Peyer's patch (tissue), 4 donors: ENCODE measurements around the gene POLA1. TPM values are rescaled to one million over a fixed set of nuclear protein-coding genes. Genes with fewer than 3 reads are reported as not detected.

Experiments
- DNase-seq, 3 donors: peaks; one replicate each; pipeline ENCODE4 v3.0.0-alpha.2; 2017 to 2019
- H3K27ac ChIP-seq, 4 donors: fragments of 200-600 bp; sonication (generic); one replicate each; pipeline ENCODE4 v1.5.1; 2016 to 2019
- H3K27me3 ChIP-seq, 2 donors: fragments of 200-600 bp; sonication (generic); one replicate each; pipeline ENCODE4 v1.5.1; 2019
- H3K36me3 ChIP-seq, 3 donors: fragments of 200-600 bp; sonication (generic); one replicate each; pipeline ENCODE4 v1.5.1; 2016 to 2019
- H3K4me1 ChIP-seq, 4 donors: fragments of 200-600 bp; sonication (generic); one replicate each; pipeline ENCODE4 v1.5.1; 2016 to 2019
- H3K4me3 ChIP-seq, 4 donors: fragments of 200-600 bp; sonication (generic); 1 replicate in 3 of 4; 2 replicates in 1 of 4; pipeline ENCODE4 v1.5.1; 2016 to 2019; ENCODE audit warnings: mild to moderate bottlenecking in 1 of 4
- H3K9me3 ChIP-seq, 4 donors: fragments of 200-600 bp; sonication (generic); one replicate each; pipeline ENCODE4 v1.5.1; 2016 to 2019; ENCODE audit warnings: mild to moderate bottlenecking in 1 of 4
- CTCF ChIP-seq, 6 experiments: fragments of 450-650 bp in 4 of 6; fragments of 200-600 bp in 2 of 6; sonication (generic) in 1 of 6; IDR thresholded peaks; one replicate each; pipeline ENCODE4 v1.5.1; 2017 to 2019; ENCODE audit warnings: antibody characterized with exemption in 6 of 6, mild to moderate bottlenecking in 3 of 6, moderate library complexity in 1 of 6
- POLR2A ChIP-seq, 2 donors: fragments of 450-650 bp; IDR thresholded peaks; one replicate each; pipeline ENCODE4 v1.5.1; 2017; ENCODE audit warnings: antibody characterized with exemption in 2 of 2, mild to moderate bottlenecking in 2 of 2, moderate library complexity in 2 of 2
- total RNA-seq, 4 donors: library from RNA; depleted of rRNA; stranded (reverse); fragments of >200 nt; gene quantifications; one replicate each; pipeline ENCODE4 v1.1.0, GENCODE V29; 2016

Gene POLA1
- total RNA-seq, 4 donors from 2014 or later, result 5.3 to 51.2 (median 9.5) TPM

GRCh38 chrX:24761306-24761705, 67.6 kb downstream of the POLA1 start:
- Histone ChIP-seq H3K27ac (no peak overlapping the region), H3K4me3 (no peak overlapping the region)
- no peak for DNase-seq

GRCh38 chrX:24763989-24764388, 70.3 kb downstream of the POLA1 start:
- DNase-seq, result no peak
- Histone ChIP-seq H3K27me3 (no peaks in the 10 kb centered on the region), H3K4me1 (no peaks in the 10 kb centered on the region), H3K27ac (no peak overlapping the region), H3K9me3 (no peaks in the 10 kb centered on the region), H3K36me3 (no peaks in the 10 kb centered on the region), H3K4me3 (no peak overlapping the region)
- TF ChIP-seq POLR2A (IDR thresholded peaks at IDR 0.05) (no peak), CTCF (IDR thresholded peaks at IDR 0.05) (no peak)

More at GRCh38 chrX:24761306-24761705, 67.6 kb downstream of the POLA1 start:
- TF ChIP-seq CTCF (IDR thresholded peaks at IDR 0.05) (no peak), POLR2A (IDR thresholded peaks at IDR 0.05) (no peak)
- Histone ChIP-seq H3K9me3 (no peaks in the 10 kb centered on the region), H3K4me1 (no peaks in the 10 kb centered on the region), H3K27me3 (no peaks in the 10 kb centered on the region), H3K36me3 (no peaks in the 10 kb centered on the region)

- no peaks in the 10 kb centered on the region for H3K36me3 ChIP-seq
- H3K27ac ChIP-seq, result no peak overlapping the region
- TF ChIP-seq CTCF (IDR thresholded peaks at IDR 0.05) (no peak), POLR2A (IDR thresholded peaks at IDR 0.05) (no peak)
- DNase-seq, result no peak
- no peaks in the 10 kb centered on the region for H3K9me3 ChIP-seq
- H3K4me3 ChIP-seq, result no peak overlapping the region
- no peaks in the 10 kb centered on the region for H3K4me1 ChIP-seq
- H3K27me3 ChIP-seq, result no peaks in the 10 kb centered on the region
Measured at GRCh38 chrX:24767557-24767956, 73.8 kb downstream of the POLA1 start.

GRCh38 chrX:24768556-24768955, 74.8 kb downstream of the POLA1 start:
- Histone ChIP-seq H3K4me1 (no peaks in the 10 kb centered on the region), H3K27ac (no peak overlapping the region), H3K4me3 (no peak overlapping the region), H3K9me3 (no peaks in the 10 kb centered on the region), H3K36me3 (no peaks in the 10 kb centered on the region), H3K27me3 (no peaks in the 10 kb centered on the region)
- TF ChIP-seq POLR2A (IDR thresholded peaks at IDR 0.05) (no peak), CTCF (IDR thresholded peaks at IDR 0.05) (no peak)
- no peak for DNase-seq

GRCh38 chrX:24774650-24775049, 80.9 kb downstream of the POLA1 start:
- Histone ChIP-seq H3K27me3 (no peaks in the 10 kb centered on the region), H3K4me1 (no peaks in the 10 kb centered on the region), H3K36me3 (no peaks in the 10 kb centered on the region), H3K27ac (no peak overlapping the region), H3K4me3 (no peak overlapping the region), H3K9me3 (no peaks in the 10 kb centered on the region)
- no peak for DNase-seq
- TF ChIP-seq POLR2A (IDR thresholded peaks at IDR 0.05), result no peak
- TF ChIP-seq CTCF (IDR thresholded peaks at IDR 0.05), result no peak

GRCh38 chrX:24775891-24776290, 82.2 kb downstream of the POLA1 start:
- Histone ChIP-seq H3K36me3 (no peaks in the 10 kb centered on the region), H3K27me3 (no peaks in the 10 kb centered on the region), H3K4me3 (no peak overlapping the region), H3K4me1 (no peaks in the 10 kb centered on the region), H3K27ac (no peak overlapping the region), H3K9me3 (no peaks in the 10 kb centered on the region)
- TF ChIP-seq POLR2A (IDR thresholded peaks at IDR 0.05) (no peak), CTCF (IDR thresholded peaks at IDR 0.05) (no peak)
- DNase-seq, result no peak
